Right lobe of liver (tissue), 6 donors: ENCODE data around the gene MTHFR. TPM values are rescaled to one million over a fixed set of nuclear protein-coding genes. Genes with fewer than 3 reads are reported as not detected.
A peak's percentile ranks its signal among the peaks of the same experiment; 100 is the strongest.

ENCODE experiments used
- ATAC-seq, 4 donors: fragments of 200-7000 bp; cut with Tn5 transposase; one replicate each; pipeline ENCODE4 v1.9.1; 2020; ENCODE audit warnings: mild to moderate bottlenecking in 4 of 4, moderate library complexity in 4 of 4
- DNase-seq, 3 donors: peaks; one replicate each; pipeline ENCODE4 v3.0.0-alpha.2; 2020
- H3K27ac ChIP-seq, 3 donors: fragments of 200-600 bp; one replicate each; pipeline ENCODE4 v1.8.0; 2022
- H3K27me3 ChIP-seq, 2 donors: fragments of 200-600 bp; one replicate each; pipeline ENCODE4 v1.8.0; 2022
- H3K36me3 ChIP-seq, 4 donors: fragments of 200-600 bp; sonication (generic) in 1 of 4; one replicate each; pipeline versions ENCODE4 v1.5.1 to v1.8.0; 2017 to 2022; ENCODE audit warnings: control low read depth in 1 of 4
- H3K4me1 ChIP-seq, 4 donors: fragments of 200-600 bp; sonication (generic) in 1 of 4; one replicate each; pipeline versions ENCODE4 v1.5.1 to v1.8.0; 2017 to 2022; ENCODE audit warnings: control low read depth in 1 of 4
- H3K4me3 ChIP-seq, 3 donors: fragments of 200-600 bp; one replicate each; pipeline ENCODE4 v1.8.0; 2022
- H3K9me3 ChIP-seq, 4 donors: fragments of 200-600 bp; sonication (generic) in 1 of 4; one replicate each; pipeline versions ENCODE4 v1.5.1 to v1.8.0; 2017 to 2022; ENCODE audit warnings: control low read depth in 1 of 4
- CTCF ChIP-seq, 4 donors: fragments of 200-600 bp in 3 of 4; fragments of 450-650 bp in 1 of 4; IDR thresholded peaks; one replicate each; pipeline versions ENCODE4 v1.5.1 to v1.8.0; 2016 to 2022; ENCODE audit warnings: antibody characterized with exemption in 4 of 4, mild to moderate bottlenecking in 2 of 4
- POLR2A ChIP-seq: fragments of 450-650 bp; IDR thresholded peaks from one replicate; pipeline ENCODE4 v1.6.1; 2017; ENCODE audit warnings: antibody characterized with exemption, mild to moderate bottlenecking
- WGBS: methylation state at CpG from one replicate; pipeline ENCODE4 v1.1.6; 2018; ENCODE audit warnings: low coverage, low lambda C conversion rate; ENCODE audit not compliant: insufficient coverage; ENCODE audit errors: missing lambda C conversion rate; 5-methylcytosine and 5-hydroxymethylcytosine counted together
- intact Hi-C, 2 donors: fragments of 100-400 bp; cut with DNase I; formaldehyde crosslinking; loops; one replicate each; pipeline versions ENCODE4 v1.11.2 to v1.14.1; 2022
- total RNA-seq, 6 experiments: library from RNA; depleted of rRNA in 2 of 6; stranded (reverse); fragments of >200 nt in 2 of 6; fragmentation: NEBNext Ultra II Directional in 3 of 6; extraction: Animal tissue kit (Norgen Biotek cat#: 25700) in 3 of 6; gene quantifications; one replicate each; pipeline versions ENCODE4 v1.1.0 to v1.2.4, GENCODE V29; 2016 to 2023
- donor health status: DM: no; HTN: yes; CAD: no.
- donor health status: DM: no; HTN: no; CAD: no.
- donor health status: DM: no; HTN: no; CAD: no.
- donor health status: DM: no; HTN: yes; CAD: no.
- donor health status: DM: no; HTN: yes; CAD: no.

The MTHFR gene
- total RNA-seq, 6 experiments from 2014 or later: 10.6 to 20.1 (median 15.6) TPM

- H3K27ac ChIP-seq: peak overlapping the region; percentile 77 to 90 (median 89)
- TF ChIP-seq CTCF (IDR thresholded peaks at IDR 0.05) (no peak), POLR2A (peak; percentile 32)
- ATAC-seq: peak; percentile 87 to 91 (median 88)
- 53% methylated on average over 11 of the region's 19 CpGs for WGBS
- H3K36me3 ChIP-seq: peaks cover 0 to 32% (median 17%) of the 10 kb centered on the region in 4 donors
- no peak overlapping the region for H3K4me3 ChIP-seq
- intact Hi-C loops: no loop called here
- H3K9me3 ChIP-seq: no peaks in the 10 kb centered on the region
- H3K27me3 ChIP-seq: no peaks in the 10 kb centered on the region
- peaks cover 0 to 36% (median 16%) of the 10 kb centered on the region in 4 donors for H3K4me1 ChIP-seq
- peak; percentile 76 to 89 (median 87) for DNase-seq
These were observed 14.7 kb downstream of the MTHFR start for GRCh38 chr1:11790880-11791715.

DNA sequence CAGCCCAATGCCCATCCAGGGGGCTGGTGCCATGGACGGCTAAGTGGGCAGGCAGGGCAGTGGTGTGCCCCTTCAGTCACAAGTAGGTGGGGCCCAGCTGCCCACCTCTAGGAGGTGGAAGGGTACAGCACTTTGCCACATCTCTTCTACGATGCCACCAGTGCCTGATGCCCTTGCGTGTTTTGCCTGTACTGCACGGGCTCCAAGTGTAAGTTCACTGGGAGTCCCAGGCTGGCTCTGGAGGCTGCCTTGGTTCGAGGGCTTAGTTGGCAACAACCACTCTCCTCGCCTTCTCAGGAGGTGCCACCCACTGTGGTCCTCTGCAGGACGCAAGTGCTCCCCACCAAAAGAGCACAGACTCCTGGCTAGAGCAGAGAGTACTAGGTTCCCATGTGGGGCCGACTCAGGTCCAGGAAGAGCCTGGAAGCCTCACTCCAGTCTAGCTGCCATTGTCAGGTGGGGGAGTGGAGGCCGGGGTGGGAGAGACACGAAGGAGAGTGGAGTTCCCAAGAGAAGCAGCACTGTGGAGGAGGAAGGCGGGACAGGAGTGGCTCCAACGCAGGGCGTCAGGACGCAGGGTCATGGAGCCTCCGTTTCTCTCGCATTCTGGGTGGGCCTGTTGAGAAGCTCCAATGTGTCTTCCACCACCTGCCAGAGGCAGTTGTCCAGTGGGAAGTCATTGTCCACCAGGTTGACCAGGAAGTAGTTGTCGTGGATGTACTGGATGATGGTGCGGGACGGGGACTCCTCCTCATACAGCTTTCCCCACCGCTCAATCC lies 15.5 kb downstream of the MTHFR start:
- DNase-seq: no peak
- Histone ChIP-seq H3K9me3 (no peaks in the 10 kb centered on the region), H3K27me3 (no peaks in the 10 kb centered on the region), H3K27ac (peak overlapping the region; percentile 77 to 90 (median 86)), H3K36me3 (peaks cover 0 to 25% (median 13%) of the 10 kb centered on the region in 4 donors), H3K4me3 (no peak overlapping the region), H3K4me1 (peaks cover 0 to 39% (median 16%) of the 10 kb centered on the region in 4 donors)
- intact Hi-C loops: no loop called here
- ATAC-seq: no peak
- 58% methylated on average over 3 of the region's 20 CpGs for WGBS
- TF ChIP-seq CTCF (IDR thresholded peaks at IDR 0.05) (no peak), POLR2A (no peak)

GRCh38 chr1:11789126-11790067 lies 16.4 kb downstream of the MTHFR start:
- WGBS: 86% methylated on average over 4 of the region's 13 CpGs
- Histone ChIP-seq H3K4me1 (peaks cover 0 to 44% (median 16%) of the 10 kb centered on the region in 4 donors), H3K27me3 (no peaks in the 10 kb centered on the region), H3K4me3 (no peak overlapping the region), H3K27ac (peak overlapping the region; percentile 77 to 90 (median 86)), H3K36me3 (peaks cover 0 to 16% (median 7%) of the 10 kb centered on the region in 4 donors), H3K9me3 (no peaks in the 10 kb centered on the region)
- ATAC-seq (no peak), DNase-seq (no peak)
- TF ChIP-seq CTCF (IDR thresholded peaks at IDR 0.05) (no peak), POLR2A (no peak)
- intact Hi-C loops: no loop called here

DNA sequence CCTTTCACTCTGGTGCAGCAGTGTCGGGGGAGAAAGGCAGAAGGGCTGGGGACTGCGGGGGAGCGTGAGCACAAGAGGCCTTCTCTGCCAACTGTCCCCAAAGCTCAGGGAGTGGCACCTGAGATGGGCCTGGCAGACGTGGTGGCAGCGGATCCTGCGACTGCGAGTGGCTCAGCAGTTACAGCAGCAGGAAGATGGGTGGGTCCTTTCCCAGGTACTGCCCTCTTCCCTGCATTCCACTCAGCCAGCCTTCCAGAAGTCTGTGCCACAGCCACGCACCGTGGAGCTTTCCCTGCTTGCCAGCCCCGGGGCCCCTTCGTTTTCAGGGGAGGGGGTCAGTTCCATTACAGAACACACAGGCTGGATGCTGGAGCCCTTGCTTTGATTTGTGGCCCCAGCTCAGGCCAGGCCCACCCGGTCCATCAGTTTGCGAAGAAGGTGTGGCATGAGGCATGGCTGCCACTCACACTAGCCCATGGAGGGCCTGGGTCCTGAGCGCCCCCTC lies 17.2 kb downstream of the MTHFR start:
- Histone ChIP-seq H3K27ac (no peak overlapping the region), H3K36me3 (peaks cover 0 to 8% (median 3%) of the 10 kb centered on the region in 4 donors), H3K4me1 (peaks cover 0 to 44% (median 16%) of the 10 kb centered on the region in 4 donors), H3K27me3 (no peaks in the 10 kb centered on the region), H3K9me3 (no peaks in the 10 kb centered on the region), H3K4me3 (no peak overlapping the region)
- DNase-seq (no peak), ATAC-seq (no peak)
- 89% methylated on average over 5 of the region's 14 CpGs for WGBS
- TF ChIP-seq CTCF (IDR thresholded peaks at IDR 0.05) (no peak), POLR2A (no peak)
- intact Hi-C loops: no loop called here
